ENCODE results near the gene HES1.

Gene HES1

DNA sequence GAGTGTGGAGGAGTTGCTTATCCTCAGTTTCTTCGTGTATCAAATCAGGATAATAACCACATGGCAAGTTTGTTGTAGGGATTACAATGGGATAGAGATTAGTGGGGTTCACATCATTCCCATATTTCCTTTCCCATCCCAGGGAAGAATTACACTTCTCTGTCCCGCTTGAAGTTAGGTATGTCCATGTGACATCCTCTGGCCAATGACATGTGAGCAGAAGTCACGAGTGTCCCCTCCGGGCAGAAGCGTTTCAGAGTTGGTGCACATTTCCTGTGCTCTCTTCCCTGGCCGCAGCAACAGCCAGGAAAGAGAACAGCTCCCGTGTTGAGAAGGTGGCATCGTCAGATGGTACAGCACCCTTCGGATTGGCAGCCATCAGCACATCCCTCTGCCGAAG is 36.7 kb upstream of the HES1 start:
- Histone ChIP-seq H3K27me3 (ENCODE audit: low read depth, low read length) (peaks cover 54% of the 10 kb centered on the region), H3K36me3 (replicated peaks; ENCODE audit: low read depth, low read length) (no peaks in the 10 kb centered on the region), H3K79me2 (ENCODE audit: low read length) (no peaks in the 10 kb centered on the region), H3K9ac (ENCODE audit: low read length) (peak overlapping the region; percentile 25), H3K4me1 (ENCODE audit: low read length) (peaks cover 64% of the 10 kb centered on the region), H3K27ac (ENCODE audit: low read length) (no peak overlapping the region), H4K20me1 (ENCODE audit: insufficient read depth, low read length) (no peaks in the 10 kb centered on the region), H3K9me3 (ENCODE audit: insufficient read depth, low read length) (no peaks in the 10 kb centered on the region), H3K4me2 (ENCODE audit: low read length) (peak overlapping the region; percentile 85), H2AFZ (ENCODE audit: low read depth, low read length) (0 out of 2 replicates have a peak overlapping the region, but pooled peaks have one; percentile 56), H3K4me3 (ENCODE audit: low read length) (peak overlapping the region; percentile 62)
- TF ChIP-seq, protein P1, sequence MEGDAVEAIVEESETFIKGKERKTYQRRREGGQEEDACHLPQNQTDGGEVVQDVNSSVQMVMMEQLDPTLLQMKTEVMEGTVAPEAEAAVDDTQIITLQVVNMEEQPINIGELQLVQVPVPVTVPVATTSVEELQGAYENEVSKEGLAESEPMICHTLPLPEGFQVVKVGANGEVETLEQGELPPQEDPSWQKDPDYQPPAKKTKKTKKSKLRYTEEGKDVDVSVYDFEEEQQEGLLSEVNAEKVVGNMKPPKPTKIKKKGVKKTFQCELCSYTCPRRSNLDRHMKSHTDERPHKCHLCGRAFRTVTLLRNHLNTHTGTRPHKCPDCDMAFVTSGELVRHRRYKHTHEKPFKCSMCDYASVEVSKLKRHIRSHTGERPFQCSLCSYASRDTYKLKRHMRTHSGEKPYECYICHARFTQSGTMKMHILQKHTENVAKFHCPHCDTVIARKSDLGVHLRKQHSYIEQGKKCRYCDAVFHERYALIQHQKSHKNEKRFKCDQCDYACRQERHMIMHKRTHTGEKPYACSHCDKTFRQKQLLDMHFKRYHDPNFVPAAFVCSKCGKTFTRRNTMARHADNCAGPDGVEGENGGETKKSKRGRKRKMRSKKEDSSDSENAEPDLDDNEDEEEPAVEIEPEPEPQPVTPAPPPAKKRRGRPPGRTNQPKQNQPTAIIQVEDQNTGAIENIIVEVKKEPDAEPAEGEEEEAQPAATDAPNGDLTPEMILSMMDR (IDR thresholded peaks at IDR 0.05; ENCODE audit: low read depth, low read length), result no peak
- TF ChIP-seq EZH2phosphoT487 (IDR thresholded peaks at IDR 0.05; ENCODE audit: low read depth), result no peak

DNA sequence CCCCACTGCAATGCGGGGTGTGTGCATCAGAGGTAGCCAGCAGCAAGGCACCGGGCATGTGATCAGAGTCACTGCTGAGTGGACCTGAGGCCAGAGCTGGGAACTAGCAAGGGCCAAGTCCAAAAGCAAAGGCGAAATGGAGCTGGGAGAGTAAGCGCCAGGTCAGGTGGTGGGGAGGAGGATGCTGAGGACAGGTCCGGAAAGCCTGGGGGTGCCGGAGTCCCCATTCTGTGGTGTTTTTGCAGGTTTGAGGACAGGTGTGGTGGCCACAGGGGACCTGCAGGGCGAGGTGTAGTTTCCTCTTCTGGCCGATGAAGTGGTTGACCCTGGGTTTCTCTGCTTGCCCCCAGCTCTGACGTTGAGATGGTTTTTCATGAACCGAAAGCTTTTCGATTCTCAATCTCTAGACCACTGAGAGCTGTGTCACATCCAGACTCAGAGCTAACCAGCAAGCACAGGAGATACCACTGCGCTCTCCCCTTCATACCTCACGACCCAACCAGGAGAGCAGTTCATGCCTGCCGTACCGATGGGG is 35.0 kb upstream of the HES1 start:
- TF ChIP-seq, protein P1 (IDR thresholded peaks at IDR 0.05; ENCODE audit: low read depth, low read length), result no peak
- no peaks in the 10 kb centered on the region for H3K79me2 ChIP-seq (ENCODE audit: low read length)
- peak overlapping the region; percentile 19; the same call in 1 of the 2 replicates for H3K9ac ChIP-seq (ENCODE audit: low read length)
- no peaks in the 10 kb centered on the region for H3K36me3 ChIP-seq (replicated peaks; ENCODE audit: low read depth, low read length)
- peak overlapping the region; percentile 85 for H3K4me2 ChIP-seq (ENCODE audit: low read length)
- H3K9me3 ChIP-seq (ENCODE audit: insufficient read depth, low read length), result no peaks in the 10 kb centered on the region
- peaks cover 80% of the 10 kb centered on the region for H3K4me1 ChIP-seq (ENCODE audit: low read length)
- H3K27me3 ChIP-seq (ENCODE audit: low read depth, low read length), result peaks cover 61% of the 10 kb centered on the region
- H2AFZ ChIP-seq (ENCODE audit: low read depth, low read length), result no peak overlapping the region
- peak overlapping the region; percentile 62 for H3K4me3 ChIP-seq (ENCODE audit: low read length)
- no peaks in the 10 kb centered on the region for H4K20me1 ChIP-seq (ENCODE audit: insufficient read depth, low read length)
- peak overlapping the region; percentile 56 for H3K27ac ChIP-seq (ENCODE audit: low read length)

DNA sequence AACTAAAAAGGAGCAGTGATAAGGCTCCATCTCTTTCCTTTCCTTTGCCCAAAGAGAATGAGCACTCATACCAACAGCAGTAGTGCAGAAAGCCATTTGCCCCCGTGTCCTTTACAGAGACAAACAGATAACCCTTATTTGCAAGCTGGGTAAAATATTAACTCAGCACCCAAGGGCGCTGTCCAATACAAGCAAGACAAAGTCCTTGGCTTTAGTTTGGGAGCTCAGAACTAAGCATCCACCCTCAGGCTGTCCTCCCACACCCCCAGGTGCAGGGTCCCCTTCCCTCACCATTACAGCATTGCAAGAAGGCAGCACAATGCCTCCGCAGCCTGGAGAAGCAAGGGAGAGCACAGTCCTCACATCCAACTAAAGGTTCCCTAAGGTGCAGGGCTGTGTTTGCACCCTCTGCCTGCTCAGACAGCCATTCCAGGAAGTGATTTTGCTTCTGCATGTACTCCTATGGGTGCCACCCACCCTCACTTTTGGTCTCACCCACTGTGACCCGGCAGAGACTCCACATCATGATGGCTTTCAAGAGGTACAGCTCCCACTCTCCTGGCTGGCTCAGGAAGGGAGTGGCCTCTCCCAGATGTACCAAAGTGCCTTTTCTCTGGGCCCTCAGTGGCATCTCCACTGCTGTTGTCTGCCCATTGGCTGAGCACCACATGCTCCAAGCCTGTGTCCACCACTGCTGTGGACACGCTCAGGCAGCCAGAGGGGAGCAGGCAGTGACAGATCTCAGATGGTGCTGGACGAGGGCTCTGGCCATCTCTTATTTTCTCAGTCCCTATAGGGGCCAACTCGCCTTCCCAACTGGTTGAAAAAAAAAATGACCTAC is 34.1 kb upstream of the HES1 start:
- Histone ChIP-seq H3K79me2 (ENCODE audit: low read length) (no peaks in the 10 kb centered on the region), H3K9me3 (ENCODE audit: insufficient read depth, low read length) (no peaks in the 10 kb centered on the region), H3K4me3 (ENCODE audit: low read length) (peak overlapping the region; percentile 62), H3K9ac (ENCODE audit: low read length) (peak overlapping the region; percentile 19; the same call in 1 of the 2 replicates), H2AFZ (ENCODE audit: low read depth, low read length) (no peak overlapping the region), H4K20me1 (ENCODE audit: insufficient read depth, low read length) (no peaks in the 10 kb centered on the region), H3K36me3 (replicated peaks; ENCODE audit: low read depth, low read length) (no peaks in the 10 kb centered on the region), H3K27ac (ENCODE audit: low read length) (peak overlapping the region; percentile 56), H3K4me1 (ENCODE audit: low read length) (peaks cover 88% of the 10 kb centered on the region), H3K27me3 (ENCODE audit: low read depth, low read length) (peaks cover 70% of the 10 kb centered on the region), H3K4me2 (ENCODE audit: low read length) (peak overlapping the region; percentile 85)
- TF ChIP-seq, protein P1 (IDR thresholded peaks at IDR 0.05; ENCODE audit: low read depth, low read length), result no peak
- no peak for TF ChIP-seq EZH2phosphoT487 (IDR thresholded peaks at IDR 0.05; ENCODE audit: low read depth)

DNA sequence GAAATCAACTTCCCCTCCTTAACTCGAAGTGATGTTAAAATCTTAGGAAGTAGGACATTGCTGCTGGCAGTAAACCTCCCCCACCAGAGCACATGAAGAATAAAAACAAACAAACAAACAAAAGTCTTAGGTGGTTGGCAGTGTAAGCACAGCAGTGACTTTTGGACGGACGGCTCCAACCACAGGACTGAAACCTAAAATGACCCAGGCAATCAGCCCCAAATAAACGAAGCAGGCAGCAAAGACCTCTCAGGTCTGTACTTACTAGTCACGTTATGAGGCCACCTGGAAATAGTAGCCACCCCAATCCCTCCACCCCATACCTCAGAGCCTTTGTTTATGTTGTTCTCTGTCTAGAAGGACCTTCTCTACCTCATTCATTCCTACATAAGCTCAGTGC is 33.5 kb upstream of the HES1 start:
- Histone ChIP-seq H3K4me3 (ENCODE audit: low read length) (peak overlapping the region; percentile 62), H4K20me1 (ENCODE audit: insufficient read depth, low read length) (no peaks in the 10 kb centered on the region), H3K9me3 (ENCODE audit: insufficient read depth, low read length) (no peaks in the 10 kb centered on the region), H3K36me3 (replicated peaks; ENCODE audit: low read depth, low read length) (no peaks in the 10 kb centered on the region), H3K79me2 (ENCODE audit: low read length) (no peaks in the 10 kb centered on the region), H3K27ac (ENCODE audit: low read length) (no peak overlapping the region; the same call in 1 of the 2 replicates), H3K27me3 (ENCODE audit: low read depth, low read length) (peaks cover 72% of the 10 kb centered on the region), H3K4me2 (ENCODE audit: low read length) (peak overlapping the region; percentile 85), H3K9ac (ENCODE audit: low read length) (no peak overlapping the region; the same call in 1 of the 2 replicates), H3K4me1 (ENCODE audit: low read length) (peaks cover 92% of the 10 kb centered on the region), H2AFZ (ENCODE audit: low read depth, low read length) (no peak overlapping the region)
- TF ChIP-seq, protein P1 (IDR thresholded peaks at IDR 0.05; ENCODE audit: low read depth, low read length), result no peak
- no peak for TF ChIP-seq EZH2phosphoT487 (IDR thresholded peaks at IDR 0.05; ENCODE audit: low read depth)

Data from OCI-LY3 (cell line).